NB4 (cell line): ENCODE data around the gene MLLT6.

Experiments used
- DNase-seq: peaks from one replicate; pipeline ENCODE4 v3.0.0; 2010; ENCODE audit warnings: low read depth
- H3K4me3 ChIP-seq: one replicate; pipeline ENCODE4 v1.5.1; 2011; ENCODE audit warnings: mild to moderate bottlenecking, low read depth, low read length, moderate library complexity
- MYC ChIP-seq: IDR thresholded peaks from 2 replicates; pipeline ENCODE4 v1.6.1; 2011; ENCODE audit warnings: low read depth, low read length
- POLR2A ChIP-seq: IDR thresholded peaks from 2 replicates; pipeline ENCODE4 v1.6.1; 2011; ENCODE audit warnings: mild to moderate bottlenecking; ENCODE audit not compliant: insufficient read length; ENCODE audit errors: extremely low read depth
- TF ChIP-seq, protein P1 (sequence below): IDR thresholded peaks from 2 replicates; pipeline ENCODE4 v1.6.1; 2011; ENCODE audit warnings: low read depth, low read length
- TF ChIP-seq, protein P2 (sequence below): IDR thresholded peaks from one replicate; pipeline ENCODE4 v1.5.1; 2012; ENCODE audit warnings: low read depth, low read length

The MLLT6 gene

DNA sequence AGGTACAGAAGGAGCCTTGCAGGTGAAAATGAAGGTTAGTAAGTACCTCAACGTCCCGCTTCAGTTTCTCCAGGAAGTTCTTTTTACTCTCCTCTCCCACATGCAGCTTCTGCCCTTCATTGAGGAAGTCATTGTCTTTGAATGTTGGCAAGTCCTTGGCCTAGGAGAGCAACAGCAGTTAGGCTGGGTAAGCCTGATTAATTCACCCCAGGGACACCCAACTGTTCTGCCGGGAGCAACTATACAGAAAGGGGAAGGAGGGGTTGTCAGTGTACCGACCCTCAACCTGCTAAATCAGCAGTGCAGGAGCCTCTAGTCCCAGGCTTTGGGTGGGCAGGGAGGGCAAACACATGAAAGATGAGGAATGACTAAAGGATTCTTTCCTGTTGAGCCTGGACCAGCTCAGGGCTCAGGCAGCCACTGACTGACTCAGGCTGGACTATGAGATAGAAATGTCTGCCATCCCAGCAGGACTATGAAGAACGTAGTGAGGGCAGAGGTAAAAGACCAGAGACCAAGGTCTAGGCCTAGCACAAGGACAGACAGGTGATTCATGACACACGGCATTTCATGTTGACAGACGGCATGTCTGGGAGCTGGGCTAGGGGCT is 72.7 kb downstream of the MLLT6 start:
- H3K4me3 ChIP-seq, result no peak overlapping the region
- DNase-seq, result peak; percentile 61
- TF ChIP-seq POLR2A (no peak), MYC (no peak)
- TF ChIP-seq, protein P1, sequence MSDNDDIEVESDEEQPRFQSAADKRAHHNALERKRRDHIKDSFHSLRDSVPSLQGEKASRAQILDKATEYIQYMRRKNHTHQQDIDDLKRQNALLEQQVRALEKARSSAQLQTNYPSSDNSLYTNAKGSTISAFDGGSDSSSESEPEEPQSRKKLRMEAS, result no peak
- TF ChIP-seq, protein P2, sequence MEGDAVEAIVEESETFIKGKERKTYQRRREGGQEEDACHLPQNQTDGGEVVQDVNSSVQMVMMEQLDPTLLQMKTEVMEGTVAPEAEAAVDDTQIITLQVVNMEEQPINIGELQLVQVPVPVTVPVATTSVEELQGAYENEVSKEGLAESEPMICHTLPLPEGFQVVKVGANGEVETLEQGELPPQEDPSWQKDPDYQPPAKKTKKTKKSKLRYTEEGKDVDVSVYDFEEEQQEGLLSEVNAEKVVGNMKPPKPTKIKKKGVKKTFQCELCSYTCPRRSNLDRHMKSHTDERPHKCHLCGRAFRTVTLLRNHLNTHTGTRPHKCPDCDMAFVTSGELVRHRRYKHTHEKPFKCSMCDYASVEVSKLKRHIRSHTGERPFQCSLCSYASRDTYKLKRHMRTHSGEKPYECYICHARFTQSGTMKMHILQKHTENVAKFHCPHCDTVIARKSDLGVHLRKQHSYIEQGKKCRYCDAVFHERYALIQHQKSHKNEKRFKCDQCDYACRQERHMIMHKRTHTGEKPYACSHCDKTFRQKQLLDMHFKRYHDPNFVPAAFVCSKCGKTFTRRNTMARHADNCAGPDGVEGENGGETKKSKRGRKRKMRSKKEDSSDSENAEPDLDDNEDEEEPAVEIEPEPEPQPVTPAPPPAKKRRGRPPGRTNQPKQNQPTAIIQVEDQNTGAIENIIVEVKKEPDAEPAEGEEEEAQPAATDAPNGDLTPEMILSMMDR, result no peak
